CD4-positive, alpha-beta T cell treated with Interleukin-4 for 1 hour (primary cell): ENCODE results near the gene MPRIP.

Source experiments
- DNase-seq, 2 donors: peaks; one replicate each; pipeline ENCODE4 v3.0.0-alpha.2; 2020 to 2022

The MPRIP gene

DNA sequence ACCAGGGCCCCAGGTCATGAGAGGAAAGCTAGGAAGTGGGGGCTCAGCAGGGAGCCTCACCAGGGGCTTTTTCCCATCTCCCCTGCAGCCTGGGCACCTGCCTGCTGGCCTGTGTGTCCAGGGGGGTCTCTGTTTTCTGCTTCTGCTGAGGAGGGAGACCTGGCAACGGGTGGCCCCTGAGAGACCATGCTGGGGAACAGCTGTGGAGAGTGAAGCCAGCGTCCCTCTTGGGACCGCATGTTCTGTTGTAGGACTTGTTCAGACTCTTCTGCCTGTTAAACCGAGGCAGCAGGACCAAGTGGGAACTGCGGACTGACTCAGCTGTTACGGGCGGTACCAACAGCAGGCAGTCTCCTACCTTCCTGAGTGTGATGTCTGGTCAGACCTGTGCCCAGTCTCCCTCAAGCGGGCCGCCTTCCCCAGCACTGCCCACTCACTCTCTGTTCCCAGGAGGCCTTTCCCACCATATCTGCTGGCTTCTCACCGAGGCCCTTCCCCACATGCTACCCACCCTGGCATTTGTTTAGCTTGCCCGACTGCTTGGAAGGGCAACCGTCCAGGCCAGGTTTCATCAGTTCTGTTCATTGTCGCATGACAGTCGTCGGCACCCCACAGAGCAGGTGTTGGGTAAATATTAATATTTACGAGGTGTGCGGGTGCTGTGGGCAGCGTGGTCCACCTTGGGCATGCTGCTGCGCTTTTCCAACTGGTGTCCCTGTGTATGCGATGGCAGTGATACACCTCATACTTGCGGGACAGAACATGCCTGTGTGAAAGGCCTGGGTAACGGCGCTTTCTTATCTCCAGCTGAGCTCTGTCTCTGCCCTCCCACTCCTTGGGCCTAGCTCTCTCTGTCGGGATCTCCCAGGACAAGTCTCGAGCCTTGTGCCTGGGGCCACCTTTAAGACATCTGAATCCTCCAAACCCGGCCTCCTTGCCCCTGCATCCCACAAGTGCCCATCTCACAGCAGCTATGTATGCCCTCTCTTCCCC is 69.4 kb downstream of the MPRIP start:
- DNase-seq: no peak

- no peak for DNase-seq
Observed at GRCh38 chr17:17112628-17113200, 70.5 kb downstream of the MPRIP start.

DNA sequence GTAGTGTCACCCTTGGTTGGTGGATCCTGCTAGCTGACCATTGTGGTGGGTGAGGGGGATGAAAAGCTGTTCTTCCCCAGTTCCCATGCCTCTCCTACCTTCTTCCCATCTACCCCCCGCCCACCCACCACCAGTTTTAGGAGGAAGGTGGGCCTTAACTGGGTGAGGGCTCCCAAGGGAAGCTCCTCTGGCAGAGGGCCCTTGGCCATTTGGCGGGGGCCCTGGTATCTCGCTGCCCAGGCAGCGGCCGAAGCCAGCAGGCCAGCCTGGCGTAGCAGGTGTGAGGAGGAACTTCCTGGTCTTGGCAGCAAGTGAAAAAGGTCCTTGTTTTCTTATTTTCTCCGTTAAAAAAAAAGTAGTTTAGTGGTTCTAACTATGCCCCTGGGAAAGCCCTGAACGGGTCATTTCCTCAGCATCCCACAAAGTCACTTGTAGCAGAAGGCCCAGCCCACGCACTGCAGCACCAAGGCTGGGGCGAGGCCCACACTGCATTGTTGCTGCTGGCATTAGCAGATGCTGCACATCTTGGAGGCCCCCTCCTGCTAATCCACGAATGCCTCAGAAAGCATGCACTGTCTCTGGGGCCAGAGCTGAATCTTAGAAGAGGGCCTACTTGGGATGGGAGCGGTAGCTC is 72.5 kb downstream of the MPRIP start:
- no peak for DNase-seq

DNA sequence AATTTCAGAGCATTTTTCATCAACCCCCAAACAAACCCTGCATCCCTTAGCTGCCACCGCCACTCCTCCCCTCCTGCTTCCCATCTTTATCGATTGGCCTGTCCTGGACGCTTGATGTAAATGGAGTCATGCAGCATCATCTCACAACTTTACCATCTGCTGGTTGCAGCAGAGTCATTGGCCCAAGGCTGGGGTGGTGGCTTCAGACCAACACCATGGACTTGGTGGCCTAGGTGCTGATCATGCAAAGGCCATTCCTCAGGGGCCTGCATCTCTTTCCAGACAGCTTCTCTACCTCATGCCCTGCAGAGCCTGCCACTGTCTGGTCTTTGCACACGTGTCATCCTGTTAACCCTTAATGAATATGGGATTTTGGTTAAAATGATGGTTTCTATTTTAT is 73.4 kb downstream of the MPRIP start:
- DNase-seq: no peak

DNA sequence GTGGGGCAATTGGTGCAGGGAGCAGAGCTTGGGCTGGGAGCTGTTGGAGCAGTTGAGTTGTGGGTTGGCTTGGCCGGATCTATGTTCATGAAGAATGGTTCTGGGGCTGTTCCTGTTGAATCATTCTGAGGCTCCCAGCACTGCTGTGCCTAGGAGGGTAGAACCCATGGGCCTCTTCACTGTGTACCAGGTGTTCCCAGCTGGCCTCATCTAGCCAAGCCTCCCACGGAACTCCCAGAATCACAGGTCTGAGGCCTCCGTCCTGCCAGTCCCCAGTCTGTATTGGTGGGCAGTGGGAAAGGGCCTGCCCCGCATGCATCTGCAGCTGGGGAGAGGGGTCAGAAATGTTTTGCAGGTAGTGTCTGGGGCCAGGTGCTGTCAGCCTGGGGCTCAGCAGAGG is 74.1 kb downstream of the MPRIP start:
- no peak for DNase-seq

- DNase-seq: no peak
Observed at GRCh38 chr17:17117923-17118322, 75.7 kb downstream of the MPRIP start.

GRCh38 chr17:17118399-17118798 is 76.1 kb downstream of the MPRIP start:
- no peak for DNase-seq

- no peak for DNase-seq
Observed at GRCh38 chr17:17119106-17119505, 76.8 kb downstream of the MPRIP start.

DNA sequence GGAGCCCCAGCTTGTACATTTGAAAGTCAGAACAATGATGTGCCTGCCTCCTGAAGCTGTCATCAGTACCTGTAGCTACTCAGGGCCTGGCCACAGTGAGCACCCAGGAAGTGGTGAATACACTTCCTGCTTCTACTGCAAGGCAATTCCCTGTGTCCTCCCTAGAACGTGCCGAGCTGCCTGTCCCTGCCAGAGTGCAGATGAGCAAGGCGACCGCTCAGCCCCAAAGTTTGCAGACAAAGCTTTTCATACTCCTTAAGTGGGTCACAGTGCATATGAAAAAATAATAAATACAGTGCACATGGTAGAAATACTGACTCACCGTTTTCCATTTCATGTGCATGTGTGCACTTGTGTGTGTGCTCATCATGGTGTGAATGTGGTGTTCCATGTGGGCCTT is 77.3 kb downstream of the MPRIP start:
- DNase-seq: peak; percentile 52 to 69

DNA sequence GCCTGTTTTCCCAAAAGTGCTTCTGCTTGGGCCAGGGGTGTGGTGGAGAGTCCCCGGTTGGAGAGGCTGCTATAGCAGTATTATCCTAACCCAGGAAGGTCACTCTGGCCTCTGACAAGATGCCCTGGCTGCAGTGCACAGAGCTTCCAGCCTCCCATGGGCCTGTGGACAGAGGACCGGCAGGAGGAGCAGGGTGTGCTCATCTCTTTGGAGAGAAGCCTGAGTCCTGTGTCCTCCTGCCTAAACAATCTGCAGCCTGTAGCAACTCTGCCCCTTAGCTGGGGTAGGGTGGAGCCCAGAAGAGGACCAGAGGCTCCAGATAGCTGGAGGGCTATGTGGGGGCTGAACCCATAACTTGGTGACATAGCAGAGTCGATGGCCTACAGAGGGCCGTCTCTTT is 78.0 kb downstream of the MPRIP start:
- no peak for DNase-seq

DNA sequence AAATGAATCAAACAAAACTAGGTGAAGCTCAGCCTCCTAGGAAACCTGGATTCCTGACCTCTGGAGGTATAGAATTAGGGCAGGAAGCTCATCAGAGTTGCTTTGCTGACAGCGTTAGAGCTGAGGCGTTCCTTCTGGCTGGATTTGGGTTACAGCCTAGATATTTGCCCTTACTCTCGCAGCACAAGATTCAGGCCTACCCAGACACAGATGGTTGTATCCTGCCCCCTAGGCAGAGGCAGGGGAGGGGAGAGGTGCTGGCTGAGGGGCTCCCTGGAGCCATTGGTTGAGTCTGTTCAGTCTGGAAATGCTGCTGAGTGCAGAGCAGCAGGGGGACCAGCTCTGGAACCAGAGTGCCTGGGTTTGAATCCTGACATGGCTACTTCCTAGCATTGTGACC is 78.4 kb downstream of the MPRIP start:
- no peak for DNase-seq

GRCh38 chr17:17121162-17121561 is 78.9 kb downstream of the MPRIP start:
- no peak for DNase-seq

DNA sequence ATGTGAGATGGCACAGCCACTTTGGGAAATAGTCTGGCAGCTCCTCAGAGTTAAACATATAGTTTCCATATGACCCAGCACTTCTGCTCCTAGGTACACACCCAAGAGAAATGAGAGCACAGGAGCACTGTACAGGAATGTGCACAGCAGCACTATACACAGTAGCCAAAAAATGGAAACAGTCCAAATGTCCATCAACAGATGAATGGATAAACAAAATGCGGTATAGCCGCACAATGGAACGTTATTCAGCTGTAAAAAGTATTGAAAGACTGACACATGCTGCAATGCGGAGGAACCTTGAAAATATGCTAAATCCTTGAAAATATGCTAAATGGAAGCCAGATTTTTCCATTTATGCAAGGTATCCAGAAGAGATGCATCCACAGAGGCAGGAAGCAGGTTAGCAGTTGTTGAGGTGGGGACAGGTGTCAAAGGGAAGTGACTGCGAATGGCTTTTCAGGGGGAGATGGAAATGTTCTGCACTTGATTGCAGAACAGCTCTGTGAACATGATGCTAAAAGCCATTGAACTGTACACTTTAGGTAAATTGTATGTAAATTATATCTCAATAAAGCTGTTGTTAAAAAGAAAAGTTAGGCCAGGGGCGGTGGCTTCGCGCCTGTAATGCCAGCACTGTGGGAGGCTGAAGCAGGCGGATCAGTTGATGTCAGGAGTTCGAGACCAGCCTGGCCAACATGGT is 80.7 kb downstream of the MPRIP start:
- no peak for DNase-seq

GRCh38 chr17:17124341-17124740 is 82.1 kb downstream of the MPRIP start:
- no peak for DNase-seq

DNA sequence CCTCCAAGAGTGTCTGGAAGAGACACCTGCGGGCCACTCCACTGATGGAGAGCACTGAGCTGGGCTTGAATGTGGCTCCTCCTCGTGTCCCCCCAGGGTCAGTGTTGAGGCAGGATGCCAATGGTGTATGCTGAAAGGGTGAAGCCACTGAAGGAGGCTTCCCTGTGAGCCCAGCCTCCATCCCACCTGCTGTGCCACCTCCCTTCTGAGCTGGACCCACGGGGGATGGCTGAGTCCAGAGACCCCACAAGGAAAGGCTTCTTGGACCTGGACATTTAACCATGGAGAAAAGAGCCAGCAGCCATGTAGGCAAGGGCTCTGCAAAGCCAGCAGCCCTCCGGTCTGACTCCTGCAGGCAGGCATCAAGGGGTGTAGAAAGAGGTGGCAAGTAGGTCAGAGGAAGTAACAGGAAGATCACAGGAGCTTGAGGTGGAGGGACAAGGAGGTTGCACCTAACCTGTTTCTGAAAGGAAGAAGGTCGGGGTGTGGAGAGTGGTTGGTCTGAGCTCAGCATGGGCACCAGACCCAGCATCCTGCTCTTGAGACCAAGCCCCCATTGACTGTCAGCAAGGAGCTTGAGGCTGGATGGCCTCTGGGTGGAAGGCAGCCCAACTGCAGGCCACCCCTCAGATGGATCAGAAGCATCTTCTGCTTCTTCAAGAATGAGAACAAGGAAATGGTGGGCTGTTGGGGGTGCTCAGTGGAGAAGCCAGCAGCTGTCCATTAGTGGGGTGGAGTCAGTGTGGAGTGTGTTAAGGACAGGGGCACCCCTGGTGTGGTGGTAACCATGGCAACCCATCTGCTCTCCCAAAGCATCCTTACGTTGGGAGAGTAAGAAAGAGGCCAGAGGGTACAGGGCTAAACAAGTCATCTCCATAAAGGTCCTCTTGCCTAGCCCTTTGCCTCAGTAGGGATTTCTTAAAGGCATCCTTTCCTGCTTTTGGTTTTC is 83.2 kb downstream of the MPRIP start:
- DNase-seq: peak; percentile 29 to 46

GRCh38 chr17:17126131-17127110 is 84.2 kb downstream of the MPRIP start:
- DNase-seq: peak in 1 of 2 donors; percentile 31

DNA sequence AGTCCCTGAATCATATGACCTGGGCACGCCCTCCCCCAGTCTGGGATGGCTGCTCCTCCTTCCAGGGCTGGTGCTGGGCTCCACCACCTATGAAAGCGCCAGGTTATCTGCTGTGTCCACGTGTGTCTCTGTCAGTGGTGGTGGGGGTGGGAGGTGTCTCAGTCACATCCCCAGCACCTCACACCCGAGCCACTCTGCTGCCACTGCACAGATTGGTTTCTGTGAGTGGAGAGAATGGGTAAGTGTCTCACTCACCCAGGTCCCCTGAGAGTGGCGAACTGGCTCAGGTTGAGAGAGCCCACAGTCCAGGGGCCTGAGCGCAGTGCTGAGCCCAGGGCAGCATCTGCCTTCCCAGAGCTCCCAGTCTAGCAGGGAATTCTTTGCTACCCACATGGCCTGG is 84.9 kb downstream of the MPRIP start:
- DNase-seq: no peak

DNA sequence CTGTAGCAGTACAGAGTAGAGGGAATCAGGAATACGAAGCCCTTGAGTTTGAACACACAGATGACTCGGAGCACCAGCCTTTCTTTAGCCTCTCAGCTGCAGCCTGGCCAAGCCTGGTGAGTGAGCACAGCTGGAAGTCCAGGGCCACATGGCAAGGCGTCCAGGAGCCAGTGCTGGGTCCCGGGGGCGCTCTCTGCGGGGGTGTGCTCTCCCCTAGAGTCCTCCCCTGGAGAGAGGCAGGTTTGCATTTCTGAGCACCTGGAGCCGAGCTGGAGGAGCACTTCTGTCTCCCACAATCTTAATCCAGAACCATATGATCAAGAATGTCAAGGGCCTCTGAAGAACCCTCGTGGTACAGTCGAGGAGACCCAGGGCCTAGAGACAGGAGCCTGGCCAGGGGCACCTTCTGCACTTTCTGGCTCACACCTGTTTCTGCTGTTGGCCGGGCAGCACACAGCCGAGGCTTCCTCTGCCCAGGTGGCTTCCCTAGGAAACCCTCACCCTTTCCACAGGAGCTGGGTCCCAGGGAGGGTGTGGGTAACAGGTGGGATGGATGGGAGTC is 85.6 kb downstream of the MPRIP start:
- no peak for DNase-seq

DNA sequence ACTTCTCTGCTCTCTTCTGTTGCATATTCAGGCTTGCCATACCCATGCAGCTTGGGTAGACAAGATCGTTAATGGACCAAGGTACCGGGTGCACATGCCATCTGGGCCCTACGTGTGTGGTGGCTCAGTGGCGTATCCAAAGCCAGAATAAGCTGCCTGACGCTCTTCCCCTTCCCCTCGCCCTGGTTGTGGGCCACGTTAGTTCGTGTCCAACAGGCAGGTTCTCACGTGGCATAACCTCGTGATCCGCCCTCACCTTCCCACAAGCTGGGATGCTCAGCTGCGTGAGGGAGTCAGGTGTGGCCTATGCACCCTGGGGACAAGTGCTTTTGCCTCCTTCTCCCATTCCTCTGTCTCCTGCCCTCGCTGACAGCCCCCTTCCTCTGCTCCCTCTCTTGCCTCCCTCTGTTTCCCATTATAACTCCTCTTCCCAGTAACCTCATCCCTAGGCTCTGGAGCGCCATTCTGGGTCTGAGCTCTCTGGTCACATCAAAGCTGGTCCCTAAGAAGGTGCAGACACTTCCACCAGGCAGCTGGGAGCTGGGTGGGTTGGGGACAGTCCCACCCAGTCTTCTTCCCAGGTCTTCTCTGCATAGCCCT is 86.3 kb downstream of the MPRIP start:
- no peak for DNase-seq

GRCh38 chr17:17129466-17129865 is 87.2 kb downstream of the MPRIP start:
- DNase-seq: no peak
